ENCODE data around the gene OR5AN1. TPM values are rescaled to one million over a fixed set of nuclear protein-coding genes. Genes with fewer than 3 reads are reported as not detected.

The OR5AN1 gene
- total RNA-seq, 2 donors from 2014 or later, result not detected

GRCh38 chr11:59380263-59381059 lies 21.8 kb downstream of the OR5AN1 start:
- ATAC-seq (ENCODE audit: insufficient number of reproducible peaks, low FRiP score, low read depth), result no peak
- no peaks in the 10 kb centered on the region for H3K9me3 ChIP-seq

GRCh38 chr11:59394186-59394585 lies 35.5 kb downstream of the OR5AN1 start:
- no peaks in the 10 kb centered on the region for H3K27me3 ChIP-seq (replicated peaks; ENCODE audit: insufficient read depth)
- no peak overlapping the region for H3K27ac ChIP-seq
- H3K4me3 ChIP-seq, result no peak overlapping the region
- no peaks in the 10 kb centered on the region for H3K36me3 ChIP-seq
- no peaks in the 10 kb centered on the region for H3K4me1 ChIP-seq (ENCODE audit: control insufficient read depth in 1 of 2, low read depth in 2 of 2)
- no peaks in the 10 kb centered on the region for H3K9me3 ChIP-seq
- no peak for ATAC-seq (ENCODE audit: insufficient number of reproducible peaks, low FRiP score, low read depth)
- no peak for DNase-seq (ENCODE audit: low spot score)
- no peak for TF ChIP-seq CTCF (IDR thresholded peaks at IDR 0.05)

More at GRCh38 chr11:59380263-59381059, 21.8 kb downstream of the OR5AN1 start:
- TF ChIP-seq CTCF (IDR thresholded peaks at IDR 0.05), result no peak
- no peak for DNase-seq (ENCODE audit: low spot score)
- Histone ChIP-seq H3K27ac (no peak overlapping the region), H3K36me3 (no peaks in the 10 kb centered on the region), H3K27me3 (replicated peaks; ENCODE audit: insufficient read depth) (no peaks in the 10 kb centered on the region), H3K4me3 (peak overlapping the region; percentile 18), H3K4me1 (ENCODE audit: control insufficient read depth in 1 of 2, low read depth in 2 of 2) (no peaks in the 10 kb centered on the region)

GRCh38 chr11:59400461-59401261 lies 42.0 kb downstream of the OR5AN1 start:
- ATAC-seq (ENCODE audit: insufficient number of reproducible peaks, low FRiP score, low read depth) (no peak), DNase-seq (ENCODE audit: low spot score) (no peak)
- Histone ChIP-seq H3K27me3 (replicated peaks; ENCODE audit: insufficient read depth) (no peaks in the 10 kb centered on the region), H3K9me3 (no peaks in the 10 kb centered on the region), H3K36me3 (no peaks in the 10 kb centered on the region), H3K4me1 (ENCODE audit: control insufficient read depth in 1 of 2, low read depth in 2 of 2) (no peaks in the 10 kb centered on the region), H3K4me3 (no peak overlapping the region), H3K27ac (no peak overlapping the region)
- no peak for TF ChIP-seq CTCF (IDR thresholded peaks at IDR 0.05)

- Histone ChIP-seq H3K4me3 (no peak overlapping the region), H3K9me3 (no peaks in the 10 kb centered on the region), H3K36me3 (no peaks in the 10 kb centered on the region), H3K4me1 (ENCODE audit: control insufficient read depth in 1 of 2, low read depth in 2 of 2) (no peaks in the 10 kb centered on the region), H3K27ac (no peak overlapping the region), H3K27me3 (replicated peaks; ENCODE audit: insufficient read depth) (no peaks in the 10 kb centered on the region)
- ATAC-seq (ENCODE audit: insufficient number of reproducible peaks, low FRiP score, low read depth) (no peak), DNase-seq (ENCODE audit: low spot score) (no peak)
- no peak for TF ChIP-seq CTCF (IDR thresholded peaks at IDR 0.05)
Measured at GRCh38 chr11:59401262-59401552, 42.5 kb downstream of the OR5AN1 start.

GRCh38 chr11:59403546-59403945 lies 44.9 kb downstream of the OR5AN1 start:
- Histone ChIP-seq H3K27me3 (replicated peaks; ENCODE audit: insufficient read depth) (no peaks in the 10 kb centered on the region), H3K4me3 (no peak overlapping the region), H3K4me1 (ENCODE audit: control insufficient read depth in 1 of 2, low read depth in 2 of 2) (no peaks in the 10 kb centered on the region), H3K9me3 (no peaks in the 10 kb centered on the region), H3K36me3 (no peaks in the 10 kb centered on the region), H3K27ac (no peak overlapping the region)
- ATAC-seq (ENCODE audit: insufficient number of reproducible peaks, low FRiP score, low read depth), result no peak
- no peak for DNase-seq (ENCODE audit: low spot score)
- TF ChIP-seq CTCF (IDR thresholded peaks at IDR 0.05), result no peak
